HG03457 (cell line): ENCODE results near the gene TAS2R14.

Source experiments
- ATAC-seq: cut with Tn5 transposase; IDR thresholded peaks from one replicate; pipeline ENCODE4 v1.9.1; 2021; ENCODE audit warnings: moderate number of reproducible peaks; ENCODE audit not compliant: unreplicated experiment

TAS2R14 gene, protein sequence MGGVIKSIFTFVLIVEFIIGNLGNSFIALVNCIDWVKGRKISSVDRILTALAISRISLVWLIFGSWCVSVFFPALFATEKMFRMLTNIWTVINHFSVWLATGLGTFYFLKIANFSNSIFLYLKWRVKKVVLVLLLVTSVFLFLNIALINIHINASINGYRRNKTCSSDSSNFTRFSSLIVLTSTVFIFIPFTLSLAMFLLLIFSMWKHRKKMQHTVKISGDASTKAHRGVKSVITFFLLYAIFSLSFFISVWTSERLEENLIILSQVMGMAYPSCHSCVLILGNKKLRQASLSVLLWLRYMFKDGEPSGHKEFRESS

GRCh38 chr12:10939163-10939562 is at the start of gene TAS2R14:
Gene TAS2R14 (minus strand): TSS chr12:10939263. CDS start chr12:10939207, 56 bp downstream.
- ATAC-seq = no peak

GRCh38 chr12:10986812-10987211 is 47.7 kb upstream of the TAS2R14 start, which contains the start of gene TAS2R50:
Gene TAS2R50 (minus strand): TSS chr12:10986912. CDS start chr12:10986860, 52 bp downstream.
- no peak for ATAC-seq

GRCh38 chr12:10982244-10982643 is 43.2 kb upstream of the TAS2R14 start:
- no peak for ATAC-seq

GRCh38 chr12:10974965-10975364 is 35.9 kb upstream of the TAS2R14 start:
- no peak for ATAC-seq

DNA sequence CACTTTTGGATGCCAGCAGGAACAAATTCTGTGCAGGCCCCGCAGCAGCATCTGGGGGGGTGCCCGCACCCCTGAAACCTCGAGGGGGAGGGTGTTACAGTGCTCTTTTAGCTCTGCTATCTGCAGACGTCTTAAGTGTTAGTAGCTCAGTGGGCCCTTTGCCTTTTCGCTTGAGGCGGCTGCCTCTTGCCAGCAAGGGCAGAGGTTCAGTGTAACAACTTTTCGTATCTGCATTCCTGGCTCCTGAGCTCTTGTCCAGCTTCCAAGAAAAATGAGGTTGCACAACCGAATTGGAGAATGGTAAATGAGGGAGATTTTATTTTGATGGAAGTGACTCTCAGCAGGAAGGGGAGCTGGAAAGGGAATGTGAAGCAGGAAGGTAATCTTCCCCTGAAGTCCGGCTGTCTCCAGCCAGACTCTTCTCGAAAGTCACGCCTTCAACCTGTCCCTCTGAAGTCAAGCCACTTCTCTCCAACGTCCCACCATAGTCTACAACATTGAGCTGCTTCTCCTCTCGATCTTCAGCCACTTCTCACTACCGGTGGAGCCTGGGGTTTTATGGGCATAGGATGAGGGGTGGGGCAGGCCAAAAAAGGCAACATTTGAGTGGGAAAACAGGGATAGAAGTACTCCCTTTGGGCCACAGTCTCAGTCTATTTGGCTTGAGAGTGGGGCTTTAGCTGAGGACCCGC is 29.8 kb upstream of the TAS2R14 start:
- ATAC-seq = no peak

DNA sequence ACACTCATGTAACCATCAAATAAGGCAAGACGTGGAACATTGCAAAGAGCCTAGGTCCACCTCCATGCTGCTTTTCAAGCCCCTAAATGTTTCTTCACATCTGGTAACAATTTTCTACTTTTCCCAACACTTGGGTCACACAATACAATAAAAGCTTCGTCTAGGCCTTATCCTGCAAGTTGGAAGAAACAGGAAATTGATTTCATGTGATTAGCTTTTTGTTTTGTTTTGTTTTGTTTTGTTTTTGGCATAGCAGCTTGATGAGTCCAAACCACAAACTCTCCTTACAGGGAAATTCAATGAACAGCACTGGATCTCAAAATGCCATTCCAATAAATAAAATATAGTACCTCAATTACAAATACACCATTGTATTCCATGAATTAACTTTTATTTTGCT is 28.3 kb upstream of the TAS2R14 start:
- no peak for ATAC-seq

DNA sequence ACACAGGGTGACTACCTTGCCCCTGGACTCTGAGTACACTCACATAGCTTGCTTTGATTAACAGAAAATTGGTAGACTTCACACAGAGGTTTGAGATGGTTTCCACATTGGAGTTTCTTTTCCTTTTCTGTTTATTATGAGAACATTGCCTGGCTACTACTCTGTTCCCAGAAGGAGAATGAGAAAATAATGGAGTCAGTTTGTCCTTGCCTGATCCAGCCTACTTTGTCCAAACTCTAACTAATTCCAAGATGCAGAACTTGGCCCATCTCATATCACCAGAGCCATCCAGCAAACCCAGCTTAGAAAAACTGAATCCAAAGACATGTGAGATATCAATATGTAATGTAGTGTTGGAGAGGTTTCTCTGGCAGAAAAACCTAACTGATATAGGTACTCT is 27.3 kb upstream of the TAS2R14 start:
- ATAC-seq = no peak

- ATAC-seq = no peak
These were observed 26.4 kb upstream of the TAS2R14 start for GRCh38 chr12:10965476-10965875.

GRCh38 chr12:10960211-10960610 is 21.1 kb upstream of the TAS2R14 start:
- no peak for ATAC-seq

GRCh38 chr12:10959804-10960203 is 20.7 kb upstream of the TAS2R14 start:
- no peak for ATAC-seq

- no peak for ATAC-seq
These were observed 18.7 kb upstream of the TAS2R14 start for GRCh38 chr12:10957741-10958140.

DNA sequence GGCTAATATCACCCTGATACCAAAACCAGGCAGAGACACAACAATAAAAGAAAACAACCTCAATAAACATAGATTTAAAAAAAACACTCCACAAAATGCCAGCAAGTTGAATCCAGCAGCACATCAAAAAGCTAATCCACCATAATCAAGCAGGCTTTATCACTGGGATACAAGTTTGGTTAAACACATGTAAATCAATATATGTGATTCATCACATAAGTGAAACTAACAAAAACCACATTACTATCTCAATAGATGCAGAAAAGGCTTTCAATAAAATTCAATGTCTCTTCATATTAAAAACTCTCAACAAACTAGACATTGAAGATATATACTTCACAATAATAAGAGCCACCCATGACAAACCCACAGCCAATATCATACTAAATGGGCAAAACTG is 17.0 kb upstream of the TAS2R14 start:
- ATAC-seq = no peak

DNA sequence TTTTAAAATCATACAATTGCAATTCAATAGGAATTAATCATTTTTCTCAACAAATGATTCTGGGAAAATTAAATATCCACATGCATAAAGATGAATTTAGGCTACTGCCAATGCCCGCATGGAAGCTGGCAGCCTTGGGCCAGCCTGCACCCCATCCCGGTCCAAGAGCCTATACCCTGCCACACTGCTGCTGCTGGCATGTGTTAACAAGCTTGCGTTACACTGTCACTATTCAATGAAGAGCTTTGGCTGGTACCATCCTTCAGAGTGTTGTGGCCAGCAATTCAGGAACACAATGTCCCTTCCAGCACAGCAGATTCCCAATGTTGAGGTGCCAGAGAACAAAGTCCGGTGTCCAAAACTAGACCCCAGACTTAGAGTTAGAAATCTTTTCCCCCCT is 13.6 kb upstream of the TAS2R14 start:
- no peak for ATAC-seq

DNA sequence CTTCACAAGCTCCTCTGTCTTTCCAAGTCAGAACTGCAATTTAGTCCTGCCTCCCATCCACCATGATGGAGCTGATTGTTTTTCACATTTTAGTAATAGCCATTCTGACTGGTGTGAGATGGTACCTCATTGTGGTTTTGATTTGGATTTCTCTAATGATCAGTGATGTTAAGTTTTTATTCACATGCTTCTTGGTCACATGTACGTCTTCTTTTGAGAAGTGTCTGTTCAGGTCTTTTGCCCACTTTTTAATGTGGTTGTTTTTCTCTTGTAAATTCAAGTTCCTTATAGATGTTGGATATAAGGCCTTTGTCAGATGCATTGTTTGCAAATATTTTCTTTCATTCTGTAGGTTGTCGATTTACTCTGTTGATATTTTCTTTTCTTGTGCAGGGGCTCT is 4.1 kb upstream of the TAS2R14 start:
- no peak for ATAC-seq

DNA sequence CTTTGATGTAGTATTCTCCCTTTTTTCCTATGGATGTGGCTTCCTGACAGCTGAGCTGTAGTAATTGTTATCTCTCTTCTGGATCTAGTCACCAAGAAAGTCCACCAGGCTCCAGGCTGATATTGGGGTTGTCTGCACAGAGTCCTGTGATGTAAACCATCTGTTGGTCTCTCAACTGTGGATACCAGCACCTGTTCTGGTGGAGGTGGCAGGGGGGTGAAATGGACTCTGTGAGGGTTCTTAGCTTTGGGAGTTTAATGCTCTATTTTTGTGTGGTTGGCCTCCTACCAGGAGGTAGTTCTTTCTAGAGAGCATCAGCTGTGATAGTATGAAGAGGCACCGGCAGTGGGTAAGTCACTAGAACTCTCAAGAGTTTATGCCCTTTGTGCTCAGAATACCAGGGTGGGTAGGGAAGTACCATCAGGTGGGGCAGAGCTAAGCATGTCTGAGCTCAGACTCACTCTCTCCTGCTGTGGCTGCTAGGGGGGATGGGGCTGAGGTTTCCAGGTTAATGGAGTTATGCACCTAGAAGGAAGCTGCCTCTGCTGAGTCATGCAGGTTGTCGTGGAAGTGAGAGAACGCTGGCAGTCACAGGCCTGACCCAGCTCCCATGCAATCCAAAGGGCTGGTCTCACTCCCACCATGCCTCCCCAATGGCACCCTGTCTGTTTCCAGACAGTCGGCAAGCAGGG is 3.0 kb upstream of the TAS2R14 start:
- ATAC-seq = no peak

DNA sequence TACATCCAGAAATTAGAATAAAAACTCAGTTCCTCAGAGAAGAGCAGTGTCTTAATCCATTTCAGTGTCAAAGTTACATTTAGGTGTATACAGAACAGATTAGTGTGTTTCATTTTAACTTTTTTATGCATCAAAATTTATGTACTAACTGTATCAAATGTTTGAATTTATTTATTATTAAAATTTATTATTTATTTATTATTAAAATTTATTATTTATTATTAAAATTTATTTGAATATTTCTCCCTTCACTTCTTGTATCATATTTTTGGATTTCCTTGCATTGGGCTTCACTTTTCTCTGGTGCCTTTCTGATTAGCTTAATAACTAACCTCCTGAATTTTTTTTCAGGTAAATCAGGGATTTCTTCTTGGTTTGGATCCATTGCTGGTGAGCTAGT is 2.3 kb upstream of the TAS2R14 start:
- no peak for ATAC-seq

- ATAC-seq = no peak
These were observed 1.3 kb upstream of the TAS2R14 start for GRCh38 chr12:10940389-10940788.

DNA sequence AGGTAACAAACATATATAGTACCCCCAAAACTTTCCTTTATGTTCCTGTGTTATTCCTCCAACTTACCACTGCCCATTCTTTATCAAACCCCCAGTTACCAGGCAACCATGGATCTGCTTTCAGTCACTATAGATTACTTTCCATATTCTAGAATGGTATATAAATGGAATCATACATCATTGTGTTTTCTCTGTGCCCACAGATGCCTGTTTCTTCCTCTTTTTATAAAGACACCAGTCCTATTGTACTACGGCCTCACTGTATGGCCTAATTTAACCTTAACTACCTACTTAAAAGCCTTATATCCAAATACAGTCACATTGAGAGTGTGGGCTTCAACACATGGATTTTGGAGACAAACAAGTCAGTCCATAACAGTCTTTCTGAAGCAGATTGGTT is 2.6 kb downstream of the TAS2R14 start:
- no peak for ATAC-seq

DNA sequence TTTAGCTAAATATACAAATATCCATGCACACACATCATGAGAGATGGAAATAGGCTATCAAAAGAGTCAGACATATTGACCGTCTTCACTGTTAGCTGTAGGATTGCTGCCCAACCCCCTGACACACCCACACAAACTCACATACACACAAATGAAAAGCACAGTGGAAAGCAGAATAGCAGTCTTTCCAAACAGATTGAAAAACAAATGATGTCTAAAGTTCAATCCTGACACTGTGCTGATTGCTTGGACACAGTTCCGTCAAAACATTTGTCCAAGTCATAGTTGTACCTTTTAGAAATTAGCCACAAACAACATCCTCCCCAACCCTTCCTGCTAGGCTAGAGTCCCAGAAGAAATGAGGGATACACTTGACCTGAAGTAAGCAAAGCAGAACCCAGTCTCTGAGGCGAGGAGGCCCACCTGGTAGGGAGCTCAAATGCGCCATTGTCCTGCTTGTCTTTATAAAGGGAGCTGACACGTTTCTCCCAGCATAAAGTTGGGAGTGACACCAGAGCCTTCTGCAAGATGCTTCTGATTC is 10.2 kb downstream of the TAS2R14 start, which contains the start of gene PRH2:
TSS of gene PRH2 (plus strand) at position 491 of the 541 bp plus-strand sequence. CDS start at position 529, 38 bp downstream.
- no peak for ATAC-seq

DNA sequence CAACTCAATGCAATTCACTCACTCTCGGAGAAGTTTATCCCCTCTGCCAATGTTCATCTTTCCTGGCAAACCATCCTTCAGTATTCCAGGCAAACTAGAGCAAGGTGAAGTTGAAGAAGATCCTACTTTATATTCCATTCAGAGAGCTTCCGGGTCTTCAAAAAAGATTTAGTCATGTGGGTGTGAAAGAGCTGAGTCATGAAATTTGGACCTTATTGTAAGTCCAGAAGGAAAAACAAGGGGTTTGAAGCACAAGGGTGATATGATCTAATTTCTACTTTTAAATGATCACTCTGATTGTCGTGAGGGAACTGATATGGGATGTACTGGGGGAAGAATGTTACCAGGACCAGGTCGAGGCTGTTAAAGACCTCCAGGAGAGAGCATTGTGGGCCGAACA is 12.8 kb downstream of the TAS2R14 start:
- ATAC-seq = no peak

GRCh38 chr12:10919809-10920208 is 19.3 kb downstream of the TAS2R14 start:
- ATAC-seq = no peak
